ENCODE results near the gene MAF. TPM values are rescaled to one million over a fixed set of nuclear protein-coding genes. Genes with fewer than 3 reads are reported as not detected.

Gene MAF
- total RNA-seq, 2 experiments from 2014 or later = 36.0 to 36.2 TPM

- Histone ChIP-seq H3K9me3 (ENCODE audit: control insufficient read depth in 1 of 2, insufficient read depth in 1 of 2, low read length in 2 of 2) (no peaks in the 10 kb centered on the region), H3K36me3 (ENCODE audit: insufficient read depth, low read length) (no peaks in the 10 kb centered on the region), H3K4me3 (ENCODE audit: low read length) (no peak overlapping the region), H3K27ac (ENCODE audit: low read depth in 1 of 2, low read length in 2 of 2) (peak overlapping the region in 1 of 2 donors; percentile 35), H3K4me1 (ENCODE audit: insufficient read depth, low read length) (peaks cover 18% of the 10 kb centered on the region), H3K27me3 (ENCODE audit: control insufficient read depth in 1 of 2, insufficient read depth in 2 of 2, low read length in 2 of 2) (peaks cover 3 to 11% of the 10 kb centered on the region in 2 experiments)
- ChIA-PET POLR2A (no interaction called here), CTCF (no interaction called here)
- peaks cover 49% of the 10 kb centered on the region for H3K4me1 Mint-ChIP-seq (ENCODE audit: low read depth)
- H3K27ac Mint-ChIP-seq = peak overlapping the region; percentile 80
- peaks cover 8% of the 10 kb centered on the region for H3K36me3 Mint-ChIP-seq (ENCODE audit: low read depth)
- peaks cover 15% of the 10 kb centered on the region for H3K27me3 Mint-ChIP-seq
- DNase-seq (peak in 2 of 14 experiments; percentile 16 to 26), ATAC-seq (ENCODE audit: poor library complexity) (no peak)
- intact Hi-C loops (cut with DNase I, micrococcal nuclease) = no loop called here
- H3K4me3 Mint-ChIP-seq = peak overlapping the region; percentile 52
- no peak for TF ChIP-seq CTCF (IDR thresholded peaks at IDR 0.05)
- H3K9me3 Mint-ChIP-seq = no peaks in the 10 kb centered on the region
These were observed 8.4 kb downstream of the MAF start for GRCh38 chr16:79592186-79592585.

- intact Hi-C loops (cut with DNase I, micrococcal nuclease) = no loop called here
- ChIA-PET POLR2A (interaction anchor here (2.4 kb wide), 1 partner anchor 11 kb away, joined by 19 read pairs; the partner anchor contains the start of gene MAF), CTCF (interaction anchor here (1.9 kb wide), 1 partner anchor 11 kb away, joined by 4 read pairs; no protein-coding TSS in a partner anchor)
- H3K4me1 ChIP-seq (ENCODE audit: insufficient read depth, low read length) = peaks cover 16% of the 10 kb centered on the region
- no peak overlapping the region for H3K27ac ChIP-seq (ENCODE audit: low read depth in 1 of 2, low read length in 2 of 2)
- H3K27me3 ChIP-seq (ENCODE audit: control insufficient read depth in 1 of 2, insufficient read depth in 2 of 2, low read length in 2 of 2) = peaks cover 3 to 11% of the 10 kb centered on the region in 2 experiments
- Mint-ChIP-seq H3K4me1 (ENCODE audit: low read depth) (peaks cover 36% of the 10 kb centered on the region), H3K27me3 (peaks cover 15% of the 10 kb centered on the region), H3K36me3 (ENCODE audit: low read depth) (no peaks in the 10 kb centered on the region), H3K27ac (peak overlapping the region; percentile 35), H3K4me3 (peak overlapping the region; percentile 68), H3K9me3 (no peaks in the 10 kb centered on the region)
- DNase-seq (peak in 1 of 14 experiments; percentile 27), ATAC-seq (ENCODE audit: poor library complexity) (peak; percentile 46)
- TF ChIP-seq CTCF (IDR thresholded peaks at IDR 0.05) = no peak
- H3K4me3 ChIP-seq (ENCODE audit: low read length) = peak overlapping the region; percentile 38
- no peaks in the 10 kb centered on the region for H3K36me3 ChIP-seq (ENCODE audit: insufficient read depth, low read length)
- H3K9me3 ChIP-seq (ENCODE audit: control insufficient read depth in 1 of 2, insufficient read depth in 1 of 2, low read length in 2 of 2) = no peaks in the 10 kb centered on the region
These were observed 10.9 kb downstream of the MAF start for GRCh38 chr16:79589601-79590102.

- intact Hi-C loops (cut with DNase I, micrococcal nuclease) = no loop called here
- H3K9me3 ChIP-seq (ENCODE audit: control insufficient read depth in 1 of 2, insufficient read depth in 1 of 2, low read length in 2 of 2) = no peaks in the 10 kb centered on the region
- H3K4me3 Mint-ChIP-seq = no peak overlapping the region
- no peak for DNase-seq
- no peak overlapping the region for H3K27ac ChIP-seq (ENCODE audit: low read depth in 1 of 2, low read length in 2 of 2)
- peaks cover 3 to 11% of the 10 kb centered on the region in 2 experiments for H3K27me3 ChIP-seq (ENCODE audit: control insufficient read depth in 1 of 2, insufficient read depth in 2 of 2, low read length in 2 of 2)
- peaks cover 15% of the 10 kb centered on the region for H3K27me3 Mint-ChIP-seq
- peaks cover 25% of the 10 kb centered on the region for H3K4me1 Mint-ChIP-seq (ENCODE audit: low read depth)
- H3K4me1 ChIP-seq (ENCODE audit: insufficient read depth, low read length) = peaks cover 16% of the 10 kb centered on the region
- no peak overlapping the region for H3K27ac Mint-ChIP-seq
- TF ChIP-seq CTCF (IDR thresholded peaks at IDR 0.05) = no peak
- no peak for ATAC-seq (ENCODE audit: poor library complexity)
- ChIA-PET POLR2A (interaction anchor here (0.8 kb wide), 1 partner anchor 13 kb away, joined by 4 read pairs; the partner anchor contains the start of gene MAF), CTCF (interaction anchor here (1.9 kb wide), 1 partner anchor 9 kb away, joined by 4 read pairs; no protein-coding TSS in a partner anchor)
- no peaks in the 10 kb centered on the region for H3K36me3 Mint-ChIP-seq (ENCODE audit: low read depth)
- no peaks in the 10 kb centered on the region for H3K36me3 ChIP-seq (ENCODE audit: insufficient read depth, low read length)
- H3K4me3 ChIP-seq (ENCODE audit: low read length) = no peak overlapping the region
- H3K9me3 Mint-ChIP-seq = no peaks in the 10 kb centered on the region
These were observed 12.6 kb downstream of the MAF start for GRCh38 chr16:79587897-79588296.

Measured in CD4-positive, alpha-beta T cell (primary cell).